ENCODE results near the gene MIS18BP1. TPM values are rescaled to one million over a fixed set of nuclear protein-coding genes. Genes with fewer than 3 reads are reported as not detected.

Gene MIS18BP1
- total RNA-seq, 4 donors from 2014 or later = 28.5 to 58.0 (median 29.7) TPM

DNA sequence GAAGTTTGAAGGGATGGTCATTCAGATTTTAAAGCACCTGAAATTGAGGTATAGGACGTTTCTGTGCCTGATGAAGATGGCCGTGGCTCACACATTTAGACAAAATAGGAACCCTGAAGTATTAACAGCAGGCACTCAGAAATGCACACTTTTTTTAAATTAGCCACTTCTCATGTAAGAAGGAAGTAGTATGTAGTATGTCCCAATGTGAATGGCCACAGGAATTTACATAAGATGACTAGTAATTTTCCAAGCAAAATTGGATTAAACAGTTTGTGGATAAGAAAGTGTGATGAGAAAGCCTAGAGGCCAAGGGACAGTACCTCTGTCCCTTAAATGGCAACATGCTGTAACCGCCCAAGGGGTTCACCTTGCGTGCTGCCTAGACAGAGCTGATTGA is 1.8 kb upstream of the MIS18BP1 start:
- TF ChIP-seq, protein P1, sequence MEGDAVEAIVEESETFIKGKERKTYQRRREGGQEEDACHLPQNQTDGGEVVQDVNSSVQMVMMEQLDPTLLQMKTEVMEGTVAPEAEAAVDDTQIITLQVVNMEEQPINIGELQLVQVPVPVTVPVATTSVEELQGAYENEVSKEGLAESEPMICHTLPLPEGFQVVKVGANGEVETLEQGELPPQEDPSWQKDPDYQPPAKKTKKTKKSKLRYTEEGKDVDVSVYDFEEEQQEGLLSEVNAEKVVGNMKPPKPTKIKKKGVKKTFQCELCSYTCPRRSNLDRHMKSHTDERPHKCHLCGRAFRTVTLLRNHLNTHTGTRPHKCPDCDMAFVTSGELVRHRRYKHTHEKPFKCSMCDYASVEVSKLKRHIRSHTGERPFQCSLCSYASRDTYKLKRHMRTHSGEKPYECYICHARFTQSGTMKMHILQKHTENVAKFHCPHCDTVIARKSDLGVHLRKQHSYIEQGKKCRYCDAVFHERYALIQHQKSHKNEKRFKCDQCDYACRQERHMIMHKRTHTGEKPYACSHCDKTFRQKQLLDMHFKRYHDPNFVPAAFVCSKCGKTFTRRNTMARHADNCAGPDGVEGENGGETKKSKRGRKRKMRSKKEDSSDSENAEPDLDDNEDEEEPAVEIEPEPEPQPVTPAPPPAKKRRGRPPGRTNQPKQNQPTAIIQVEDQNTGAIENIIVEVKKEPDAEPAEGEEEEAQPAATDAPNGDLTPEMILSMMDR (IDR thresholded peaks at IDR 0.05) = no peak
- DNase-seq (ENCODE audit: low spot score) (no peak), ATAC-seq (ENCODE audit: low FRiP score) (no peak)

DNA sequence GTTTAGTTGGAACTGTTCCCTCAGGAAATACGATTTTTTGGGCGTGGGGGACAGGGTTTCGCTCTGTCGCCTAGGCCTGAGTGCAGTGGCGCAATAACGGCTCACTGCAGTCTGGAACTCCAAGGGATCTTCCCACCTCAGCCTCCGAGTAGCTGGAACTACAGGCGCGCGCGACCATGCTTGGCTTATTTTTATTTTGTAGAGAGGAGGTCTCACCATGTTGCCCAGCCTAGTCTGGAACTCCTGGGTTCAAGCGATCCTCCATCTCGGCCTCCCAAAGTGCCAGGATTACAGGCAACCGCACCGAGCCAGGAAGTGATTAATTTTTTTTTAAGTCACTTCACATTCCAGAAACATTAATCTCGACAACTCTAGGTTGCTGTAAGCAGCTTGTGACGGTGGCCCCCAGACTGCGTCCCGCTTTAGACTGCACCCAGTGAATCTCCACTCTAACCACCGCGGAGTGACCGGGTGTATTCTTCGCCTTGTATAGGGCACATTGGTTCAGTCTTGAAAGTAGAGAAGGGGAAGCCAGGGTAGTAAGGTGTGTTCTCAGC is 830 bp upstream of the MIS18BP1 start:
- DNase-seq (ENCODE audit: low spot score) = no peak
- TF ChIP-seq, protein P1 (IDR thresholded peaks at IDR 0.05) = no peak
- ATAC-seq (ENCODE audit: low FRiP score) = peak; percentile 9

DNA sequence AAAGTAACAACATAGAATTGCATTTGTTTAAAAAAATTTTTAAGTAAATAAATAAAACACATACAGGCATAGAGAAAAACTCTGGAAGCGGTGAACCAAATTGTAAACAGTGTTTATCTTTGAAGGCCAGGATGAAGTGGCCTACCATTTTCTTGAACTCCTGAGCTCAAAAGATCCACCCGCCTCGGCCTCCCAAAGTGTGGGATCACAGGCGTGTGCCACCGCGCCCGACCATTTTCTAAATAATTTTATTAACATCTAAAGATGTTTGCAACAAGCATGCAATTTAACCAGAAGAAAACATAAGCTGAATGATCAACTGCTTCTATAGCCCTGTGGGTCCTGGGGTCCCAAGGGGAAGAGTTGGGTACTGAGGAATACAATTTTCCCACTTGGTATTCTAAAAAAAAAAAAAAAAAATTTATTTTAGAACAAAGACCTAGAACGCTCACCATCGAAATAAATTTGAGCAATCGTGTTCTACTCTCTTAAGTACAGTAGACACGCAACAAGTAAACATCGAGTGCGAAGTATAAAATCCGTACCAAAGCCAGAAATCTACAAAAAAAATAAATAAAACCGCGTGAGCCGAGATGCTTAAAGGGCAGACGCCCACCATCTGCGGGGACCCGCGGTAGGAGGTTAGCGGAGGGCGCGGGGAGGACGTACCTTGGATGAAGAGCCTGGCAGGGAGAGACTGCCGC is 484 bp downstream of the MIS18BP1 start:
- TF ChIP-seq, protein P1 (IDR thresholded peaks at IDR 0.05) = no peak
- ATAC-seq (ENCODE audit: low FRiP score) (no peak), DNase-seq (ENCODE audit: low spot score) (no peak)

DNA sequence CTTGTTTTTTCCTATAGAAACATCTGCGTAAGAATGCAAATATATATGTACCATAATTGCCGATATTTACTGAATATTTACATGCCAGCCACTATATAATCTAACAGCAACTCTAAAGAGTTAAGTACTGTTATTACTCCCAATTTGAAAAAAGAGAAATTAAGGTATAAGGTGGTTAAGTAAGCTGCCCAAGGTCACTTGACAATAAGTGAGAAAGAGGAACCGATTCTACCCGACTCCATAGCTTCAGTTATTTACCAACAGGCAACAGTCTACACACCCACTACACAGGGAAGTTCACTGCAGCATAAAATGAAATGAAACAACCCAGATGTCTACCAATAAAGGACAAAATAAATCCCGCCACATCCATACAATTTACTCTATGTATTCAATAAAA is 1.1 kb downstream of the MIS18BP1 start:
- TF ChIP-seq, protein P1 (IDR thresholded peaks at IDR 0.05) = no peak
- ATAC-seq (ENCODE audit: low FRiP score) (no peak), DNase-seq (ENCODE audit: low spot score) (no peak)

DNA sequence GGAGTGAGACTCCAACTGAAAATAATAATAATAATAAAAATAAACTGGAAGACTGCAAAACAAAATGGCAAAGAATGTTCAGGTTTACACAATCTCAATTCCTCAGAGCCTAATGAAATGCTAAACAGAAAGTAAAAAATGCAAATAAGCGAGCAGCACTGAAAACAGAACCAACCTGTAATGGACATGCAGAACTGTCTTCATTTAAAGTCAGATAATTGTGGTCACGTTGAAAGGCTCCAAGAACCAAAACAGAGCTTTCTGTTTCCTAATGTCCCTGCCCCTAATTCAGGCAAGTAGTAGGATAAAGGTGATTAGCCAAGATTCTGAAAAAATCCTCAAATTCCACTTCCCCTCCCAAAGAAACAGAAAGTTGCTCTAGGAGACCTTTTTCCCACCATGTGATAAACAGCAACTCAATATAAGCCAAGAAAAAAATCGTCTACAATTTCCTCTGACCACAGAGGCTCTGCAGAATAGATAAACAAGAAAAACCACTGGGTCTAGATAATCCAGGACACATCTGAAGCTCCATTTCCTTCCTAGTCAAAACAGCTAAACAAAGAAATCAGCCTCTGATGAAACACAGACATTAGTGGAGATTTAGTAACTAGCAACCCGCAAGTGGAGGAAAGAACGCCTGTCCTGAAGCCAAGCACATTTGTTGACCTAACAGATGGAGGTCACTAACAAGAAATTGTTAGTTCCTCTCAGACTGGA is 3.0 kb downstream of the MIS18BP1 start:
- DNase-seq (ENCODE audit: low spot score) = no peak
- TF ChIP-seq, protein P1 (IDR thresholded peaks at IDR 0.05) = no peak

DNA sequence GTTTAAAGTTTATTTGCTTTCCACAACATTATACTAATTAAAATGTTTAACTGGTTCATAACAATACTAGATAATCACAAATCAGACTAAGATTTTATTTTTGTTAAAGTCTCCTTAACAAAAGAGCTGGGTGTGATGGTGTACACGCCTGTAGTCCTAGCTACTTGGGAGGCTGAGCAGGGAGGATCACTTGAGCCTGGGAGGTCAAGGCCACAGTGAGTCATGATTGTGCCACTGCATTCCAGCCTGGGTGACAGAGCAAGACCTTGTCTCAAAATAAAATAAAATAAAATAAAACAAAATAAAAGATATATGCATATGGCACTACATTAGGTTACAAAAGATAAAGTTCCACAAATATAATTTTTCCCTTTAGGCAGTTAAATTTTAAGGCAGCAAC is 5.6 kb downstream of the MIS18BP1 start:
- no peak for DNase-seq (ENCODE audit: low spot score)
- ATAC-seq (ENCODE audit: low FRiP score) = no peak
- TF ChIP-seq, protein P1 (IDR thresholded peaks at IDR 0.05) = no peak

More for the DNA sequence above, 3.0 kb downstream of the MIS18BP1 start:
- ATAC-seq (ENCODE audit: low FRiP score) = no peak
